ENCODE measurements around the gene DOCK11.
A peak's percentile ranks its signal among the peaks of the same experiment; 100 is the strongest.

Gene DOCK11

DNA sequence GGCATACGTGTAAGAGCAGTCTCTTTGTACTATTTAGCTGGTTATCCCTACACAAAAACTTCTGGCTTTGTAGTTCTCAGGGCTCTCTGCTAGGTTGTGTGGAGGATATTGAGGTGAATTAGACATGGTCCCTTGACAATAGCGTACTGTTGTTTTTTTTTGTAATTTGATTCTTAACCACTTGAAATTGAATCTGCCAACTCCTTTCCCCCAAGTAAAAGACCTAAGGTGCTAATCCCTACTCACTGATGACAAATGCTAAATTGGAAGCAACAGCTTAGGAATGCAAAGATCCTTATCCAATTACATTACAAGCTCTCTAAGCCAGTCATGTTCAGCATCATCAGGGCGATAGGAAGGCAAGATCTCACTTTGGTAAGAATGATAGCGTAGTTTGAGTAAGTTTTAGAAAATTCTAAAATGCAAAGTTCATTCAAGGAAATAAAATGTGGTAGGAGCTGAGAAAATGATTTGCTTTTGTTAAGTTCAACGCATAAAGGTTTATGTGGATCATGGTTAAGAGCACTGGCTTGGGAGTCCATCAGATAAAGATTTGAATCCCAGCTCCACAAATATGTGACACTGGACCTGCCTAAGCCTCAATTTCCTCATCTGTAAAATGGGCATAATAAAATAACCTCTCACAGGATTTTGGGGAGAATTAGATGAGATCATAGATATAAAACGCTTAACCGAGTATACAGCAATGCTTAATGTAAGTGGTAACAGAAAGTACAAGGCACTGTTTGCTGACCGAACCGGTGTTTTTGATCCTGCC is 39.3 kb downstream of the DOCK11 start:
- DNase-seq: no peak

DNA sequence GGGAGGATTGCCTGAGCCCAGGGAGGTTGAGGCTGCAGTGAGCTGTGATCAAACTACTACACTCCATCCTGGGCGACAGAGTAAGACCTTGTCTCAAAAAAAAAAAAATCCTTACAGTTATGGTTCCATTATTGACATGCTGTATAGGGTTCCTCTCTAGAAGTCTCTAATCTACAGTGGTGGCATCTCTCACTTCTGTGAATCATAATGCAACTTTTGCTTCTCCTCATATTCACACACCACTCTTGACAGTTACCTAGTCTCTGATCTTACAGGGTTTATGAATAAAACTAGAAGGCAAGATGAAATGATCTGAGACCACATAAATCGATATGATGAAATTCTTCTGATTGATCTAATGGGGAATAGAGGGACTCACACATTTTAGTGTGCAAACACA is 40.6 kb downstream of the DOCK11 start:
- no peak for DNase-seq

- peak; percentile 67 for DNase-seq
Measured at GRCh38 chrX:118536687-118537461, 41.3 kb downstream of the DOCK11 start.

- DNase-seq: no peak
Measured at GRCh38 chrX:118538386-118538785, 42.8 kb downstream of the DOCK11 start.

GRCh38 chrX:118540342-118540741 is 44.7 kb downstream of the DOCK11 start:
- DNase-seq: no peak

DNA sequence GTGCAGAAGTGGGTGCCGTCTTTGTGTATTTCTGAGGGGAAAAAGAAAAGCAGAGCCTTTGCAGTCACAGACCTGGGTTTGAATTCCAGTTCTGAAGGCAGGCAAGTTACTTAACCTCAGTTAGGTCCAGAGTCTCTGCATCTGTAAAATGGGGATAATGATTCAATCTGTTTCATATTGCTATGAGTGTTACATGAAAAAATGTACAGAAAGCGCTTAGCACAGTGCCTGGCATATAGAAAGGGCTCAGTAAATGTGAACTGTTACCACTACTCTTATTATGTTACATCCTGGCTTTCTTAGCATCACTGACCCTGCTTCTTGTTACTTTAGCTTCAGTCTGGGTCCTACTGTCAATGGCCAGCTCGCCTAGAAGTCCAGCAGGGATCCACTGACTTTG is 45.9 kb downstream of the DOCK11 start:
- DNase-seq: no peak

DNA sequence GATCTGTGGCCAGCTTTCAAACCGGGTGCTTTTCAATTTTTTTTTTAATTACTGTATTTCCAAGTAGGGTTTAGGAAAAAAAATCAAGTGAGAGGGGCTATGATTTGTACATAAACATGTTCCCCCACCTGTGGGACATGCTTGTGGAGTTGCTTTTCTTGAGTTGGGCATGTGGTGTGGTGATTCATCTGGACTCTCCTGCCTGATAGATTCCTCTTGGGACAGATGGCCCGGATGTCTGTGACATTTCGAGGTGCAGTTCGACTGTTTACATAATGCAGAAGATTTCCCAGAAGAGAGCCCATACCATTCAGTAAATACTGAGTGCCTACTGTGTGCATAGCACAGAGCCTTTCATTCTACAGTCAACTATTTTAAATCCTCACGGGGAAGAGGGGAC is 49.9 kb downstream of the DOCK11 start:
- DNase-seq: no peak

GRCh38 chrX:118548841-118549240 is 53.2 kb downstream of the DOCK11 start:
- DNase-seq: no peak

DNA sequence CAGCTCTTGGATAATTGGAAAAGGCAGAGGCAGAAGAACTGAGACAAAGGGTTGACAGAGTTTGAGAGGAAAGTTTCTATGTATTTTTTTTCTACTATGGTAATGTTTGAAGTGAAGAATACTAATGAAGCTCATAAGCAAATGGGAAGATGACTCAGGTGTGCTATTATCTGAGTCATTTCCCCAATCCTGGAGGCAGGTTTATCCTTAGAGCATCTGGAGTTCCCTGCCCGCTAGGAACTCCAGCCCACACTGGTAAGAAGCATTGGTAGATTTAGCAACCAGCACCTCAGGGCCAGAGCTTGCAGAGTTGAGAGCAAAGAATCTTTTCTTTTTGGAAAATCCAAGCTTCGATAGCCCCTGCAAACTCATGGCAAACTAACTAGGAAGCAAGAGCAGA is 55.2 kb downstream of the DOCK11 start:
- DNase-seq: no peak

GRCh38 chrX:118551426-118551825 is 55.8 kb downstream of the DOCK11 start:
- no peak for DNase-seq

- no peak for DNase-seq
Measured at GRCh38 chrX:118552121-118552900, 56.7 kb downstream of the DOCK11 start.

DNA sequence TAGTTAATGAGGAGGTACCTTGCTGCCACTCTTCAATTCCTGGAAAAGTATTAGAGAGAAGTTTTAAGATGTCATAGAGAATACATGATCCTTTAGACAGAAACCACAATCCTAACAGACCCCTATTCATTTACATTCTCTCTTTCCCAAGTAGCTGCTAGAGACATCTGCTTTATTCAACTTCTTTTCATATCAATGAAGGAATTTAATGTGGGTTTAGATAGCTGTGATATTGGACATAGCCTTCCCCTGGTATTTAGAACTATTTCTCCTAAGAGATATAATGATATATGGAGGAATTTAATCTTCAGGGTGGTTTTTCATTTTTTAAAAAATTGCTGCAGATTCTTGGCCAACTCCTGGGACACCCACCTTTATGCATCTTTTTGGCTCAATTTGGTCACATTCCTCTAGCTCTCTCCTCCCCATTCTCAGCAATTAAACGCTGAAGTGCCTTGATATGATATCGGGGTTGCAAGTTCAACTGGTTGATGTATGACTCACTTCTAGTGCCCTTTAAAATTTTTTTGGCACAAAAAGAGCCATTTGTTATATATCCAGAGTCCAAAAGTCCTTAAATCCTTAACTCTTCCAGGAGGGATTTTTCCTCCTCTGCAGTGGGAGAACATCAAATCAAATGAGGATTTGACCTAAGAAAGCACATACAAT is 57.6 kb downstream of the DOCK11 start:
- DNase-seq: no peak

DNA sequence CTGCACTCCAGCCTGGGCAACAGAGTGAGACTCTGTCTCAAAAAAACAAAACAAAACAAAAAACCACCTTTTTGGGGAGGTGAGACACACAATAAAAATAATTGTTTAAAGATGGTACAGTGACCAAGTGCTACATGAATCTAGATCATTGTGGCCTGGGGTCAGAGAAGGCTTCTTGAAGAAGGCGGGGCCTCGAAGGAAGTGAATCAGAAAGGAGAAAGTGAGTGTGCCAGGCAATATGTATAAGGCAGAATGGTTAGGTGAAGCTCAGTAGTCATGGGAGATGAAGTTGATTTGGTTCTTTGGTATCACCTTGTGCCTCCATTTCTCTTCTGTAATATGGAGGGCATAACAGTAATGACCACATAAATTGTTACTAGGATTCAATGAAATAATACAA is 58.9 kb downstream of the DOCK11 start:
- DNase-seq: no peak

GRCh38 chrX:118558926-118559325 is 63.3 kb downstream of the DOCK11 start:
- no peak for DNase-seq

DNA sequence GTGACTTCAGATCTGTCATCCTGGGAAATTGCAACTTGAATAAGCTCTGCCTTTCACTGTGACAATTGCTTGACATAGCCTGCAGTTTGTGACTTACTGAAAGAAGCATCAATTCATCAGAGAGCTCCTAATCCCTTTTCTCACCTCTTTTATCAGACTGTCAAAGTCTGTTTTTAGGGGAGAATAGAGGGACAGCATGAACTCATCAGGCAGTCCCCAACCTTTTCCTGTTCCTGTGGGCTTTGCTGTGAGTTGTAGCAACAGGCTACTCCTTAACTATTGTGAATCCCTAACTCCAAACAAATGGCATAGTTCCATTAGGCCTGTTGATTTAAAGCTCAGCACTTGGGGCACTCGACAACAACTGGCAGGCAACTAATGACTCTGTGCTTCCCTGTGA is 64.9 kb downstream of the DOCK11 start:
- DNase-seq: no peak

GRCh38 chrX:118562582-118563164 is 67.1 kb downstream of the DOCK11 start:
- no peak for DNase-seq

DNA sequence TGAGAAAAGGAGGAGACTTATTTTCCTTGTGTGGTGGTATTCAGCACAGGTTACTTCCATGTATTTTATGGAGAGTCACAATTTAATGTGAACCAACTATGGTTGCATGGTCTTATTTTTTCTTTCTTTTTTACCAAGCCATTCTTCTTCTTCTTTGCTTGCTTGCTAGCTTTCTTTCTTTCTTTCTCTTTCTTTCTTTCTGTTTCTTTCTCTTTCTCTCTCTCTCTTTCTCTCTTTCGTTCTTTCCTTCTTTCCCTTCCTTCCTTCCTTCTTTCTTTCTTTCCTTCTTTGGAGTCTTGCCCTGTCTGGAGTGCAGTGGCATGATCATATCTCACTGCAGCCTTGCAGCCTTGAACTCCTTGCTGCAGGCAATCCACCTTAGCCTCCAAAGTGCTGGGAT is 68.9 kb downstream of the DOCK11 start:
- no peak for DNase-seq

- DNase-seq: no peak
Measured at GRCh38 chrX:118565853-118566252, 70.2 kb downstream of the DOCK11 start.

- DNase-seq: no peak
Measured at GRCh38 chrX:118566359-118566758, 70.7 kb downstream of the DOCK11 start.

- DNase-seq: no peak
Measured at GRCh38 chrX:118569676-118570075, 74.1 kb downstream of the DOCK11 start.

DNA sequence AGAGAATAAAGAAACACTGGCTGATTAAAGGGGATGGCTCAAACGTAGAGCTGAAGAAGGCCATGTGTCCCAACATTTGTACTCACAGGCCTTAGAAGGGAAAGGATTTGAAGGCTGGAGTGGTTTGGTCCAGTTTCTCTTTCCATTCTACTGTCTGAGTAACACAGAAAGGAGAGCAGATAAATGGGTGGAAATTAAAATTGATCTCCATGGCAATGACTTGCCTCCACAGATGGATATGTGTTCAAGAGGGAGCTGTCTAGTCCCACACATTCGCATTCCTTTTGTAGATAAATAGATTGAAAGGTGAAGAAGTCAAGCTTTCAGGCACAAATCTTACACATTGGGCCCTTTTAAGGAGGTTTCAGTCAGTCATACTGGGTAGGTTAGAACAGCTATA is 74.6 kb downstream of the DOCK11 start:
- no peak for DNase-seq

- DNase-seq: no peak
Measured at GRCh38 chrX:118571836-118572235, 76.2 kb downstream of the DOCK11 start.

DNA sequence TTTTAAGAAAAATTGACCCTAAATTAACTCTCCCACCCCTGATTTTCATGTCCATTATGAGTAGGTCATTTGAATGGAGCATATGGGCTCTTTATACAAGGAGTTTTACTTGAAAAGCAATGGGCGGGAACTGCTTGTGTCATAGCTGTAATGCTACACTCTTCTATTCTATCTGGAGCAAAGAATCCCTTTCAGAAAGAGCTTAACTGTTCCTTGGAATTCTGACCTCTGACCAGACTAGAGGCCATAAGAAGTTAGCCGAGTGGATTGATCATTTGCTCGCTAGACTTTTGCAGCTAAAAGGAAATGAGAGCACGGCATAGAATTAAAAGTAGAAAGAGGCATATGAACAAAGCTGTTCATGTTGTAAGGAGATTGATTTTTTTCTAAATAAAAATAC is 79.1 kb downstream of the DOCK11 start:
- DNase-seq: no peak
